RWPE2 (cell line): ENCODE measurements around the gene GALNT2.

Experiments used
- ATAC-seq: fragments of 200-7000 bp; cut with Tn5 transposase; 3 replicates; pipeline ENCODE4 v1.9.1; 2021; ENCODE audit warnings: low read depth
- DNase-seq: peaks from one replicate; pipeline ENCODE4 v3.0.0-alpha.2; 2020; ENCODE audit warnings: low spot score
- H3K27ac ChIP-seq: fragments of 450-650 bp; 2 replicates; pipeline ENCODE4 v1.5.1; 2017; ENCODE audit warnings: mild to moderate bottlenecking; ENCODE audit not compliant: poor library complexity, severe bottlenecking
- H3K27me3 ChIP-seq: fragments of 250-450 bp; sonication (Bioruptor Pico); 2 replicates; pipeline ENCODE4 v1.5.1; 2021; ENCODE audit warnings: mild to moderate bottlenecking, moderate library complexity; ENCODE audit not compliant: insufficient read depth, poor library complexity, severe bottlenecking
- H3K36me3 ChIP-seq: fragments of 250-450 bp; sonication (Bioruptor Pico); 2 replicates; pipeline ENCODE4 v1.5.1; 2020; ENCODE audit warnings: low read depth, mild to moderate bottlenecking, moderate library complexity
- H3K4me1 ChIP-seq: fragments of 250-450 bp; sonication (Bioruptor Pico); 2 replicates; pipeline ENCODE4 v1.5.1; 2021; ENCODE audit warnings: mild to moderate bottlenecking, moderate library complexity; ENCODE audit not compliant: insufficient read depth, poor library complexity, severe bottlenecking
- H3K4me3 ChIP-seq: fragments of 250-450 bp; sonication (Bioruptor Pico); 2 replicates; pipeline ENCODE4 v1.5.1; 2021; ENCODE audit warnings: mild to moderate bottlenecking, moderate library complexity; ENCODE audit not compliant: severe bottlenecking
- H3K9me3 ChIP-seq: fragments of 250-450 bp; sonication (Bioruptor Pico); 2 replicates; pipeline ENCODE4 v1.5.1; 2021; ENCODE audit warnings: mild to moderate bottlenecking, moderate library complexity; ENCODE audit not compliant: severe bottlenecking
- CTCF ChIP-seq: fragments of 450-650 bp; IDR thresholded peaks from one replicate; pipeline ENCODE4 v1.5.1; 2017; ENCODE audit warnings: mild to moderate bottlenecking, moderate library complexity; ENCODE audit not compliant: poor library complexity, severe bottlenecking

Gene GALNT2

GRCh38 chr1:230066466-230067404 lies at the start of gene GALNT2:
TSS of gene GALNT2 (plus strand) at chr1:230067238. CDS start at chr1:230067281, 43 bp downstream.
- DNase-seq (no peak), ATAC-seq (peak; percentile 82)
- Histone ChIP-seq H3K27me3 (no peaks in the 10 kb centered on the region), H3K4me3 (peak within 1 kb of the TSS; percentile 66), H3K9me3 (no peaks in the 10 kb centered on the region), H3K4me1 (no peaks in the 10 kb centered on the region), H3K27ac (peak within 1 kb of the TSS; percentile 70), H3K36me3 (no peaks in the 10 kb centered on the region)
- TF ChIP-seq CTCF, result no peak

- H3K4me3 ChIP-seq, result no peak overlapping the region
- DNase-seq (no peak), ATAC-seq (no peak)
- no peaks in the 10 kb centered on the region for H3K9me3 ChIP-seq
- no peaks in the 10 kb centered on the region for H3K27me3 ChIP-seq
- no peak for TF ChIP-seq CTCF
- no peaks in the 10 kb centered on the region for H3K4me1 ChIP-seq
- no peaks in the 10 kb centered on the region for H3K36me3 ChIP-seq
- H3K27ac ChIP-seq, result no peak overlapping the region
Measured at GRCh38 chr1:230020451-230020850, 46.6 kb upstream of the GALNT2 start.

GRCh38 chr1:230022666-230023380 lies 44.2 kb upstream of the GALNT2 start:
- Histone ChIP-seq H3K27ac (no peak overlapping the region), H3K36me3 (no peaks in the 10 kb centered on the region), H3K4me3 (no peak overlapping the region), H3K4me1 (no peaks in the 10 kb centered on the region), H3K9me3 (no peaks in the 10 kb centered on the region), H3K27me3 (no peaks in the 10 kb centered on the region)
- DNase-seq (no peak), ATAC-seq (no peak)
- TF ChIP-seq CTCF, result no peak

DNA sequence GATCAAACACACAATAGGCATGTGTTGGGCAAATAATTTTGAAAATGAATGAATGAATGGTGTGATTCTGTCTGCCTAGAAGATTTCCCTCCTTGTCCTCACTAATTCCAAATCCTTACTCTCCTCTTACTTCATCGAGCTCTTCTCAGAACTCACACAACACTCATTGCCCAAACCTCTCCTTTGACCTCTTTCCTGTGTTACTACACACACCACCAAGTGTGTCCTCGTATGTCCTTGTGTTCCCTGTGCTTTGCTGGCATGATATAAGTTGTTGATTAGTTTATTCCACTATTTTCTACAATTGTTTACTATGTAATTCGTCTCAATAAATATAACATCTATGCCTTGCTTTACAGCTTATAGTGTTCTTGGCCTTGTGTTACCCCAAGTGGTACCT lies 41.4 kb upstream of the GALNT2 start:
- DNase-seq (no peak), ATAC-seq (no peak)
- Histone ChIP-seq H3K36me3 (no peaks in the 10 kb centered on the region), H3K4me1 (no peaks in the 10 kb centered on the region), H3K27ac (no peak overlapping the region), H3K9me3 (no peaks in the 10 kb centered on the region), H3K4me3 (no peak overlapping the region), H3K27me3 (no peaks in the 10 kb centered on the region)
- TF ChIP-seq CTCF, result no peak

GRCh38 chr1:230026139-230026538 lies 40.9 kb upstream of the GALNT2 start:
- H3K4me3 ChIP-seq, result no peak overlapping the region
- no peaks in the 10 kb centered on the region for H3K4me1 ChIP-seq
- DNase-seq (no peak), ATAC-seq (no peak)
- H3K36me3 ChIP-seq, result no peaks in the 10 kb centered on the region
- no peaks in the 10 kb centered on the region for H3K9me3 ChIP-seq
- no peaks in the 10 kb centered on the region for H3K27me3 ChIP-seq
- no peak for TF ChIP-seq CTCF
- H3K27ac ChIP-seq, result no peak overlapping the region
